Urinary bladder (tissue), 4 donors: ENCODE data around the gene POLR3GL. TPM values are rescaled to one million over a fixed set of nuclear protein-coding genes. Genes with fewer than 3 reads are reported as not detected.

Source experiments
- DNase-seq: peaks from one replicate; pipeline ENCODE4 v3.0.0-alpha.2; 2015; ENCODE audit errors: extremely low spot score
- H3K27ac ChIP-seq: one replicate; pipeline ENCODE4 v1.5.1; 2013; ENCODE audit warnings: low read depth, mild to moderate bottlenecking, moderate library complexity
- H3K36me3 ChIP-seq: one replicate; pipeline ENCODE4 v1.6.1; 2013; ENCODE audit warnings: mild to moderate bottlenecking, moderate library complexity; ENCODE audit not compliant: insufficient read depth
- H3K4me1 ChIP-seq: one replicate; pipeline ENCODE4 v1.6.1; 2013; ENCODE audit warnings: mild to moderate bottlenecking, moderate library complexity; ENCODE audit not compliant: insufficient read depth
- H3K4me3 ChIP-seq: one replicate; pipeline ENCODE4 v1.5.1; 2013; ENCODE audit warnings: low read depth, low read length
- WGBS: extraction: QIAGEN DNeasy Blood & Tissue Kit; methylation state at CpG from one replicate; pipeline ENCODE4 v1.1.7; 2013; 5-methylcytosine and 5-hydroxymethylcytosine counted together
- polyA plus RNA-seq: library from polyadenylated mRNA; stranded (reverse); fragments of 200-250 nt; gene quantifications from one replicate; pipeline ENCODE4 v1.2.3, GENCODE V29; 2013
- total RNA-seq: library from RNA; depleted of rRNA; stranded (reverse); fragments of >200 nt; gene quantifications from one replicate; pipeline ENCODE4 v1.2.3, GENCODE V29; 2014
- donor health status: healthy with polysubstance abuse.
- donor health status: healthy.

The POLR3GL gene
- total and polyA plus RNA-seq, 2 donors, result 16.5 to 46.6 TPM

DNA sequence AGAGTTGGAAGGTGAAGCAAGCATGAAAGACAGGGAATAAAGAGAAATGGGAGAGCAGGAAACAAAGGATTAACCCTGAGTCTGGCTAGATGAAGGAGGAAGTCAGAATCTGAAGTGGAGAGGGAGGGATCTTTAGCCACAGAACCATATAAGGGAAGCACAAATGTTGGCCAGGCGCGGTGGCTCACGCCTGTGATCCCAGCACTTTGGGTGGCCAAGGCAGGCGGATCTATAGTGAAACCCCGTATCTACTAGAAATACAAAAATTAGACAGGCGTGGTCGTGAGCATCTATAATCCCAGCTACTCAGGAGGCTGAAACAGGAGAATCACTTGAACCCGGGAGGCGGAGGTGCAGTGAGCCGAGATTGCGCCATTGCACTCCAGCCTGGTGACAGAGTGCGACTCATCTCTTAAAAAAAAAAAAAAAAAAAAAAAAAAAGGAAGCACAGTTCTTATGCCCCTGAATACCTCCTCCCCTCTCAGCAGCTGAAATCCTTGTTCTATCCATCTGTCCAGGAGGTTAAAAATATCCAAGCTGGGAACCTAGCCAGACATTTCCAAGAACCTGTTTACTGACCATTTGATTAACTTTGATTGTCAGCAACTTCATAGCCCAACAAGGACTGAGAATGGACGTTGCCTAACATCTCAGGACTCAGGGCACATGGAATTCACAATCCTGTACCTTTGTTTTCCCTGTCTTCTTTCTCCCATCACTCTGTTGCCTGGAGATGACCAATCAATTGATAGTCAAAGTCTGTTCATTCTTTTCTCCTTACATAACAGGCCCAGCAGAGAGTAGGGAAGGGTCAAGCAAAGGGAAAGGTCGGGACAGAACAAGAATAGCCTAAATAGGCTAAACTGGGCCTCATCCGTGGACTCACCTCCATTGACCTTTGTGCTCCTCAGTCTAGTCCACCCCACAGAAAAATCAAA is 21.3 kb downstream of the POLR3GL start:
- 16% methylated on average over 15 of the region's 15 CpGs for whole genome bisulfite sequencing
- H3K4me3 ChIP-seq, result no peak overlapping the region
- peak overlapping the region; percentile 82 for H3K27ac ChIP-seq
- peaks cover 5% of the 10 kb centered on the region for H3K4me1 ChIP-seq
- no peaks in the 10 kb centered on the region for H3K36me3 ChIP-seq
- DNase-seq, result no peak

DNA sequence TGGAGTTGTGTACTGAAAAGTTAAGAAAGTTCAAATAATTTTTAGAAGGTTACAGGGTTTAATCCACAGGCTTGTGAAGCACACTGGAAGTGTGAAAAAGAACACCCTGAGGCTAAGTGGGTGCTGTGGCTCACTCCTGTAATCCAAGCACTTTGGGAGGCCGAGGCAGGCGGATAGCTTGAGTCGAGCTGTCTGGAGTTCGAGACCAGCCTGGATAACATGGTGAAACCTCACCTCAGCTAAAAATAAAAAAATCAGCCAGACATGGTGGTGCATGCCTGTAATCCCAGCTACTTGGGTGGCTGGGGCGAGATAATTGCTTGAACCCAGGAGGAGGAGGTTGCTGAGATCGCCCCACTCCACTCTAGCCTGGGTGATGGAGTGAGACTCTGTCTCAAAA is 22.1 kb downstream of the POLR3GL start:
- Histone ChIP-seq H3K36me3 (no peaks in the 10 kb centered on the region), H3K4me1 (peaks cover 5% of the 10 kb centered on the region), H3K27ac (peak overlapping the region; percentile 16), H3K4me3 (no peak overlapping the region)
- no peak for DNase-seq
- WGBS, result 92% methylated on average over 6 of the region's 6 CpGs

DNA sequence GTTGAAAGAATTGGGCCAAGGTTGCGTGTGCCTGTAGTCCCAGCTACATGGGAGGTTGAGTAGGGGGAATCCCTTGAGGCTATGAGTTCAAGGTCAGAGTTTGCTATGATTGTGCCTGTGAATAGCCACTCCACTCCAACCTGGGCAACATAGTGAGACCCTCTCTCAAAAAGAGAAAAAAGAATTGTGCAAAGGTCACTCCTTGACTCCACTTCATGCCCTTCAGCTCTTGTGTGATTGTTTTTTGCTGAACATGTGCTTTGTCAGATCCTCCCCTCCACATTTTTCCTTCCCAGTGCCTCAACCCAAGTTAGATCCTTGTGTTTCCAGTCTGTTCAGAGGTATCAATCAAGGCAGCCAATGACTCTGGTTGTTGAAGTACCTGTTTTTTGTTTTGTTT is 23.4 kb downstream of the POLR3GL start:
- Histone ChIP-seq H3K27ac (no peak overlapping the region), H3K4me3 (no peak overlapping the region), H3K4me1 (peaks cover 2% of the 10 kb centered on the region), H3K36me3 (no peaks in the 10 kb centered on the region)
- WGBS, result 100% methylated on average over 1 of the region's 1 CpG
- DNase-seq, result no peak

DNA sequence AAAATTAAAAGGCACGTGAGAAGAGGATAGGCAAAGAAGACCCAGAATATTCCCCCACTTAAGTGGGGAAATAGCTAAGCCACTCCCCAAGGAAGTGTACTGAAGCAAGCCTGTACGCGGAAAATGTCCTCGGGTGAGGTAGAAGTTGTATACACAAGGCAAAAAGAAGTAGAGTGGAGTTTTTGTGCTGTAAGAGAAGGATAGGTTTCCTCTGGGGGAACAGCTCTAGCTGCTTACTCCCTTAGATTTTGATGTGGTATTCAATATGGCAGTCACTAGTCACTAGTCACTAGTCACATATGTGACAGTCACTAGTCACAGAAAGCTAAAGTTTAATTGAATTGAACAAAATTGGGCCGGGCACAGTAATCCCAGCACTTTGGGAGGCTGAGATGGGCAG is 24.3 kb downstream of the POLR3GL start:
- Histone ChIP-seq H3K4me1 (peaks cover 2% of the 10 kb centered on the region), H3K4me3 (no peak overlapping the region), H3K36me3 (peaks cover 4% of the 10 kb centered on the region), H3K27ac (no peak overlapping the region)
- no peak for DNase-seq
- 57% methylated on average over 5 of the region's 5 CpGs for WGBS

DNA sequence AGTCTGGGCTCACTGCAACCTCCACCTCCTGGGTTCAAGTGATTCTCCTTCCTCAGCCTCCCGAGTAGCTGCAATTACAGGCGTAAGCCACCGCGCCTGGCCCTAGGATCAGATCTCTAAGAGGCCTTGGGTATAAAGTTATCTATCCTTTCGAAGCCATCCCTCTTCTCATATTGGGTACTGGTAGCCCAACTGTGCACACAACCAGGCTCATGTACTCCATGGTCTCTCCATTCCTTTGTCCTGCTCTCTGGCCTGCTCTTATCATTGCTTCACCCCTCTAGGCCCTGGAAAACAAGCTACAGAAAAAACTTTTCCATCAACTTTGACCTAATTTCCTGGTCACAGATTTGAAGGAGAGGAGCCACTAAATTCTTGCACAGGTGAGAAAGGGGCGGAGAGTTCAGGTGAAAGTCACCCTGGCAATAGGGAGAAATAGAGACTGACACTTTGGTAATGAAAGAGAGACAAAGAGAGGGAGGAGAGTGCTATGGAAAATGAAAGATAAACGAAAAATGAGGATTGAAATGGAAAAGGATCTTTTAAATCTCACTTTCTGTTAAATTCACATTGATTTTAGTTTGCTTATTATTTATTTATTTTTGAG is 25.9 kb downstream of the POLR3GL start:
- WGBS, result 85% methylated on average over 7 of the region's 7 CpGs
- H3K27ac ChIP-seq, result no peak overlapping the region
- peaks cover 14% of the 10 kb centered on the region for H3K36me3 ChIP-seq
- DNase-seq, result no peak
- H3K4me3 ChIP-seq, result no peak overlapping the region
- peaks cover 2% of the 10 kb centered on the region for H3K4me1 ChIP-seq

DNA sequence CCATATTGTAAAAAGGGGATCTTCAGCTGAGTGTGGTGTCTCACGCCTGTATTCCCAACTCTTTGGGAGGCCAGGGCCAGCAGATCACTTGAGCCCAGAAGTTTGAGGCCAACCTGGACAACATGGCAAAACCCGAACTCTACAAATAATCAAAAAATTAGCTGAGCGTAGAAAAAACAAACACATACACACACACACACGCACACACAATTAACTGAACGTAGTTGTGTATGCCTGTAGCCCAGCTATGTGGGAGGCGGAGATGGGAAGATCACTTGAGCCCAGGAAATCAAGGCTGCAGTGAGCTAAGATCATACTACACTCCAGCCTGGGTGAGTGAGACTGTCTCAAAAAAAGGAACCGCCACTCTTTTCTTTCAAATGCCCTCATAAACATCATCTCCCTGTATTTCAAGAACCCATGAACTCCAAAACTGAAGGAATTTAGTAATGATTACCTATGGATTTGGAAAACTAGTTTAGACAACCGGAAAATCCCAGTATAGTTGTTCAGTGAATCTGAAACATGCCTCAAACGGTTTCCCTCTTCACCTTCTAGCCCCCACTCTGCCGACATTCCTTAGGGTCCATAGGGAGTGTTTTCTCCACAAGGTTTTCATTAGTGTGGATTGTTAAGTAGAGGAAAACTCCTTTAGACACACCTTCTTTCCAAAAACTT is 27.4 kb downstream of the POLR3GL start:
- no peak for DNase-seq
- H3K4me3 ChIP-seq, result peak overlapping the region; percentile 82
- 59% methylated on average over 10 of the region's 10 CpGs for WGBS

DNA sequence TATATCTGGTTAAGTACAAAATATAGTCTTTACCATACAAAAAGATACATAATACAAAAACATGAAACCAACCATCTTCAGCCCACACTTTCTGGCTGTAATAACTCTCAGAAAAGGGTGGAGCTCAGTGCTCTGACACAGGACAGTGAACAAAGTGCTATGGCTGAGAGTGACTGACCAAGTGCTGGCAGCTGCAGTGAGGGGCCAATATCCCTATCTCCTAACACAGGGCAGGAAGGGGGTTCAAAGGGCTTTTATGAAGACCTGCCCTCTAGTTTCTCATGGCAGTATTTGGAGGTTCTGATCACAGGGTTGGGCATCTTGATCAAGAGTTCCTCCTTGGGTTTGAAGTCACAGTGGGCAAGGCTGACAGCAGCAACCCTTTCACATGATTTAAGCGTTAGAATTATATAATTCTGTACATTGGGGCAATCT is 28.0 kb downstream of the POLR3GL start:
- H3K36me3 ChIP-seq, result peaks cover 14% of the 10 kb centered on the region
- WGBS, result 76% methylated on average over 1 of the region's 1 CpG
- no peak overlapping the region for H3K27ac ChIP-seq
- no peak for DNase-seq
- H3K4me1 ChIP-seq, result no peaks in the 10 kb centered on the region
- H3K4me3 ChIP-seq, result peak overlapping the region; percentile 82

More for the DNA sequence above, 27.4 kb downstream of the POLR3GL start:
- Histone ChIP-seq H3K27ac (peak overlapping the region; percentile 54), H3K36me3 (peaks cover 14% of the 10 kb centered on the region), H3K4me1 (no peaks in the 10 kb centered on the region)

DNA sequence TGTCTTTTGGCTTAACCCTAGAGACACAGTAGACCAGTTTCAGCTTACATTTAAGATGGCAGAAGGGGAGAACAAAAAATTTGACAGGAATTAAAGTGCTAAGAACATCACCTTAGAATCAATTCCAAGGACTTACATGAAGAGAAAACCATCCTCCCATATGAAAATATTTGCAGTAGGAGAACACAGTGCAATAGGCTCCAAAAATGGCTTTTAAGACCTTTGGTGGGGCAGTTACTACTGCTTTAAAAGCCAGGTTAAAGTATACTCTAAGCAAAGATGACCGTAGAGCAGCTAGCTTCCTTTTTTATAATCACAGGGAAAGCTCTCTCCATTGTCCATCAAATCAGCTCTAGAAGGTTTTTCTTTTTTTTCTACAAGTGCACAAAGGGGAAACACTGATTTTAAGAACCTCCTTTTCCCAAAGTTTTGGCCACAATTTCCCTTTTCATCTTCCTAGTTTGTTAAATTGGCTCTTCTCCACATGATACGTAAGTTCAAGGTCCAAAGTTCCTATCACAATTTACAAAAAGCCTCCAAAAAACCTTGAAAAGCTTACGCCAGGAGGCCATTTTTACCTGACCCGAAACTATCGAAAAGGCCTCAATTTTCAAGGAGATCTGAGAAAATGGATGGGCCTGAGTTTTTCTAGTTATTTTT is 28.6 kb downstream of the POLR3GL start:
- H3K4me3 ChIP-seq, result peak overlapping the region; percentile 82
- no peak for DNase-seq
- H3K4me1 ChIP-seq, result no peaks in the 10 kb centered on the region
- WGBS, result 59% methylated on average over 5 of the region's 5 CpGs
- H3K36me3 ChIP-seq, result peaks cover 14% of the 10 kb centered on the region
- peak overlapping the region; percentile 80 for H3K27ac ChIP-seq

DNA sequence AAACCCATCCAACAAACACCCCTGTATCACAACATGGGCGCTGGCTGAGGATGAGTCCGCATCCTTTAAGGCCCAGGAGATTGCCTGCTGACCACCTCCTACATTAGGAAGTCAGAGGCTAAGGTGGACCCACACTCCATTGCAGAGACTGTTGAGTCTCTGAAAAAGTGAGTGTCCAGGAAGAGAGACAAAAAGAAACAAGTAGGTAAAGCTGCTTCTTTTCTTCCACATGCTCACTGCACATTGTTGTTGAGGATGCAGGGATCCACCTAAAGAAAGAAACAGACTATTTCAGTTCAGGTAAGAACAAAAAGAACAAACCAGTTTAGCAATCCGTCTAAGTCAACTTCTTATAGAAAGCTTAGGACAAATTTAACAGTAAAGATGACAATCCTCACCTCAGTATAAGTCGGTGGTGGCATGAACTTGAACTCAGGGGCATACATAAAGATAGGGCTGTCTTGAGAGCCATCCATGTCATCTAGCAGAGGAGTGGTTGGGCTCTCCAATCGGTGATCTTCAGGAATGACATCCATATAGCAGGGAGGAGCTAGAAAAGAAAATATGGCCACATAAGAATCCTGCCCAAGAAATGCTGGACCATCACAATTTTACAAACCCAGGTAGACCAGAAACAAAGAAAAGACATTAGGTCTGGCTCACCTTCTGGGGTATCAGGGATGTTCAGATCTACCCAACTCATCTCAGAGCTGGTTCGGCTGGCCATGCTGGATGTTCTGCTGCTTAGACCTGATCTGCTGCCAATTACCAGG is 29.3 kb downstream of the POLR3GL start:
- H3K27ac ChIP-seq, result peak overlapping the region; percentile 61
- H3K4me1 ChIP-seq, result no peaks in the 10 kb centered on the region
- 35% methylated on average over 6 of the region's 6 CpGs for WGBS
- H3K36me3 ChIP-seq, result peaks cover 14% of the 10 kb centered on the region
- DNase-seq, result no peak
- peak overlapping the region; percentile 82 for H3K4me3 ChIP-seq

DNA sequence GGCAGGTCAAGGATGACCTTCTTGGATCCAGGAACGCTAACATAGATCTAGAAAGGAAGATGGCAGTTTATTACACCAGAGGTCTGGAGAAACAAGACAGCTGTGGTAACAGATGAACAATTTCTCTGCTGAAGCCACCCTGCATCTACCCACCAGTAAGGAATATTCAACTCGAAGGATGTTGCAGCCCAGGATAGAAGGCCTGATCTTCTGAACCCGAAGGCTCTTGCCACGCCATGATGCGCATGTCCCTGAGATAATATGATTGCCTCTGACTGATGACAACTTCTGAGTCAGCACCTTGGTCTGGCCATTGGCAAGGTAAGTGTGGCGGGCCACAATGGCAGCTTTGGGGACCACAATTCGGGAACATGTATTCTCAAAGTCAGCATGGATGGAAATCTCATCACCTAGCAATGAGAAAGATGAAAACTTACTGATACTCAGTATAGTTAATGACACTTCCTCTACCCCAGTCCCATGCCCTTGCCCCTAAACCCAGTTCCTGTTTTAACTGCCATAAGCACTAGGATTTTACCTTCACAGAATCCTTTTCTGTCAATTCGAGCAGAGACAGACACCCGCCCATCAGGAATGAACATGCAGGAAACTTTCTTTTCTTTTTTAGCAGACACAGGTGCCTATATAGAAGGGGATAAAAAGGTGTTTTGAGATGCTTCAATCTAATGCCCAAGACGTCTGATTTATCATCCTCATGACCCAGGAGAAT is 30.1 kb downstream of the POLR3GL start:
- no peaks in the 10 kb centered on the region for H3K4me1 ChIP-seq
- DNase-seq, result no peak

DNA sequence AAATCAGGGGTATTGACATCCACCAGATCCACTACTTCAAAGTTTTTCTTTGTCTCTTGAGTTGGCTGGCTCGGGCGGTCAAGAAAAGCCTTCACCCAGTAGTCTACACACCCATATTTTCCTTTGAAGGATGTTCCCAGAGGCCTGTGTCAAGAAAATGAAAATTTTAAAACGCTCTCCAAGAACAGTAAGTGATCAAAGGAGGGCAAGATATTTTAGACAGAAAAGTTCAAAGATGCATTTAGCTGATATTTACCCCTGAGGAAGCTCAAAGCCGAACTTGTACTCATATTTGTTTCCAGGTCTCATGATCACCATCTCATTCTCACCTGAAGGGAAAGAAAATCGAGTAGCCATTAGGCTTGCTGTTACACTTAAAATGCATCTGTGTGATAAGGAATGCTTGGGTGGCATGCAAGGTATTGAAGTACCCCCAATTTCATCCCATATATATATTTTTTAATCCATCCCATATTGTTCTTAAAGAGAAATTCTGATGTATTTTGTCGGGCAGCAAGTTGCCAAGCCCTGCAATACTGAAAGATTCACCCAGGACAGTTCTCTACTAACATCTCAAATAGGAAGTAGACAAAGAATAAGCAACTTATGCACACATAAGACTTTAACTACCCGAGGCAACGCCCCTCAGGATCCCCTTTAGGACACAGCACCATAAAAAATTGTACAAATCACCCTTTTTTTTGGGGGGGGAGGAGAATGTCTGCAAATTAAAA is 30.8 kb downstream of the POLR3GL start:
- Histone ChIP-seq H3K4me1 (peaks cover 2% of the 10 kb centered on the region), H3K27ac (peak overlapping the region; percentile 91), H3K4me3 (peak overlapping the region; percentile 82), H3K36me3 (peaks cover 14% of the 10 kb centered on the region)
- WGBS, result under 1% methylated on average over 8 of the region's 8 CpGs
- no peak for DNase-seq

More for the DNA sequence above, 30.1 kb downstream of the POLR3GL start:
- H3K4me3 ChIP-seq, result peak overlapping the region; percentile 82
- H3K27ac ChIP-seq, result peak overlapping the region; percentile 91
- WGBS, result 18% methylated on average over 10 of the region's 10 CpGs
- peaks cover 14% of the 10 kb centered on the region for H3K36me3 ChIP-seq
